ENCODE results near the gene MCM3AP. TPM values are rescaled to one million over a fixed set of nuclear protein-coding genes. Genes with fewer than 3 reads are reported as not detected.

MCM3AP gene
- total RNA-seq, 1 experiment from 2014 or later, result 128 TPM

GRCh38 chr21:46239817-46240325, 45.5 kb downstream of the MCM3AP start:
- POLR2A ChIA-PET, result interaction anchor here (0.6 to 2.0 kb wide), 3 partner anchors 8 to 13 kb away, joined by 3 to 8 read pairs (median 5); no protein-coding TSS in a partner anchor
- Mint-ChIP-seq H3K27ac (ENCODE audit: low read depth, unreplicated experiment) (peak overlapping the region; percentile 57), H3K27me3 (ENCODE audit: insufficient read depth, unreplicated experiment) (no peaks in the 10 kb centered on the region)

GRCh38 chr21:46237474-46237873, 47.9 kb downstream of the MCM3AP start:
- Mint-ChIP-seq H3K9me3 (ENCODE audit: unreplicated experiment) (no peaks in the 10 kb centered on the region), H3K4me3 (ENCODE audit: unreplicated experiment) (no peak overlapping the region), H3K36me3 (ENCODE audit: insufficient read depth, unreplicated experiment) (peaks cover 85% of the 10 kb centered on the region), H3K27me3 (ENCODE audit: insufficient read depth, unreplicated experiment) (no peaks in the 10 kb centered on the region), H3K4me1 (ENCODE audit: insufficient read depth, unreplicated experiment) (peaks cover 4% of the 10 kb centered on the region), H3K27ac (ENCODE audit: low read depth, unreplicated experiment) (no peak overlapping the region)
- intact Hi-C loops (cut with micrococcal nuclease), result no loop called here
- no peak for TF ChIP-seq CTCF (IDR thresholded peaks at IDR 0.05; ENCODE audit: unreplicated experiment)
- CTCF ChIA-PET, result no interaction called here
- no peak for DNase-seq (ENCODE audit: unreplicated experiment)
- no TSS peak for BruUV-seq (replicated peaks)
- POLR2A ChIA-PET, result no interaction called here

More at GRCh38 chr21:46239817-46240325, 45.5 kb downstream of the MCM3AP start:
- Mint-ChIP-seq H3K4me1 (ENCODE audit: insufficient read depth, unreplicated experiment) (peaks cover 4% of the 10 kb centered on the region), H3K36me3 (ENCODE audit: insufficient read depth, unreplicated experiment) (peaks cover 88% of the 10 kb centered on the region), H3K4me3 (ENCODE audit: unreplicated experiment) (no peak overlapping the region), H3K9me3 (ENCODE audit: unreplicated experiment) (no peaks in the 10 kb centered on the region)
- intact Hi-C loops (cut with micrococcal nuclease), result no loop called here
- no peak for TF ChIP-seq CTCF (IDR thresholded peaks at IDR 0.05; ENCODE audit: unreplicated experiment)
- DNase-seq (ENCODE audit: unreplicated experiment), result no peak
- CTCF ChIA-PET, result interaction anchor here (1.5 kb wide), 1 partner anchor 10 kb away, joined by 6 read pairs; no protein-coding TSS in a partner anchor
- BruUV-seq (replicated peaks), result no TSS peak

GRCh38 chr21:46234436-46234950, 50.9 kb downstream of the MCM3AP start:
- Mint-ChIP-seq H3K27ac (ENCODE audit: low read depth, unreplicated experiment) (no peak overlapping the region), H3K4me1 (ENCODE audit: insufficient read depth, unreplicated experiment) (peaks cover 17% of the 10 kb centered on the region), H3K9me3 (ENCODE audit: unreplicated experiment) (no peaks in the 10 kb centered on the region), H3K4me3 (ENCODE audit: unreplicated experiment) (no peak overlapping the region), H3K27me3 (ENCODE audit: insufficient read depth, unreplicated experiment) (no peaks in the 10 kb centered on the region), H3K36me3 (ENCODE audit: insufficient read depth, unreplicated experiment) (peaks cover 61% of the 10 kb centered on the region)
- intact Hi-C loops (cut with micrococcal nuclease), result no loop called here
- ChIA-PET POLR2A (interaction anchor here (0.7 to 2.8 kb wide), 5 partner anchors 10 to 51 kb away, joined by 3 to 13 read pairs (median 3); partner anchors contain the start of genes MCM3AP and YBEY), CTCF (no interaction called here)
- no TSS peak for BruUV-seq (replicated peaks)
- DNase-seq (ENCODE audit: unreplicated experiment), result no peak
- no peak for TF ChIP-seq CTCF (IDR thresholded peaks at IDR 0.05; ENCODE audit: unreplicated experiment)

- peak overlapping the region; percentile 61 for H3K27ac Mint-ChIP-seq (ENCODE audit: low read depth, unreplicated experiment)
- CTCF ChIA-PET, result interaction anchor here (0.6 to 1.7 kb wide), 7 partner anchors 11 to 87 kb away, joined by 3 to 6 read pairs (median 4); no protein-coding TSS in a partner anchor
- H3K36me3 Mint-ChIP-seq (ENCODE audit: insufficient read depth, unreplicated experiment), result peaks cover 26% of the 10 kb centered on the region
Observed at GRCh38 chr21:46229923-46230260, 55.5 kb downstream of the MCM3AP start.

More at GRCh38 chr21:46229923-46230260, 55.5 kb downstream of the MCM3AP start:
- DNase-seq (ENCODE audit: unreplicated experiment), result no peak
- POLR2A ChIA-PET, result interaction anchor here (0.9 to 1.8 kb wide), 7 partner anchors 11 to 88 kb away, joined by 3 to 9 read pairs (median 3); partner anchors contain the start of gene MCM3AP
- Mint-ChIP-seq H3K4me3 (ENCODE audit: unreplicated experiment) (peak overlapping the region; percentile 87), H3K27me3 (ENCODE audit: insufficient read depth, unreplicated experiment) (no peaks in the 10 kb centered on the region), H3K4me1 (ENCODE audit: insufficient read depth, unreplicated experiment) (peaks cover 42% of the 10 kb centered on the region), H3K9me3 (ENCODE audit: unreplicated experiment) (no peaks in the 10 kb centered on the region)
- BruUV-seq (replicated peaks), result TSS peak; percentile 19
- intact Hi-C loops (cut with micrococcal nuclease), result no loop called here
- TF ChIP-seq CTCF (IDR thresholded peaks at IDR 0.05; ENCODE audit: unreplicated experiment), result no peak
